Measurements from ENCODE around the gene KCNJ16.

- TF ChIP-seq, protein P1, sequence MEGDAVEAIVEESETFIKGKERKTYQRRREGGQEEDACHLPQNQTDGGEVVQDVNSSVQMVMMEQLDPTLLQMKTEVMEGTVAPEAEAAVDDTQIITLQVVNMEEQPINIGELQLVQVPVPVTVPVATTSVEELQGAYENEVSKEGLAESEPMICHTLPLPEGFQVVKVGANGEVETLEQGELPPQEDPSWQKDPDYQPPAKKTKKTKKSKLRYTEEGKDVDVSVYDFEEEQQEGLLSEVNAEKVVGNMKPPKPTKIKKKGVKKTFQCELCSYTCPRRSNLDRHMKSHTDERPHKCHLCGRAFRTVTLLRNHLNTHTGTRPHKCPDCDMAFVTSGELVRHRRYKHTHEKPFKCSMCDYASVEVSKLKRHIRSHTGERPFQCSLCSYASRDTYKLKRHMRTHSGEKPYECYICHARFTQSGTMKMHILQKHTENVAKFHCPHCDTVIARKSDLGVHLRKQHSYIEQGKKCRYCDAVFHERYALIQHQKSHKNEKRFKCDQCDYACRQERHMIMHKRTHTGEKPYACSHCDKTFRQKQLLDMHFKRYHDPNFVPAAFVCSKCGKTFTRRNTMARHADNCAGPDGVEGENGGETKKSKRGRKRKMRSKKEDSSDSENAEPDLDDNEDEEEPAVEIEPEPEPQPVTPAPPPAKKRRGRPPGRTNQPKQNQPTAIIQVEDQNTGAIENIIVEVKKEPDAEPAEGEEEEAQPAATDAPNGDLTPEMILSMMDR (IDR thresholded peaks at IDR 0.05; ENCODE audit: low read depth, low read length): no peak
- TF ChIP-seq EZH2phosphoT487 (IDR thresholded peaks at IDR 0.05; ENCODE audit: low read depth): no peak
Observed at GRCh38 chr17:70184770-70185169, 109.7 kb downstream of the KCNJ16 start.

Measured in OCI-LY3 (cell line).